Measurements from ENCODE around the gene PTHLH.

Gene PTHLH

GRCh38 chr12:27972721-27973120 lies at the start of gene PTHLH:
TSS of gene PTHLH (minus strand) at chr12:27972733. CDS start at chr12:27969494, 3,239 bp downstream.
- DNase-seq, result no peak

GRCh38 chr12:28021704-28022103 lies 49.2 kb upstream of the PTHLH start:
- no peak for DNase-seq

GRCh38 chr12:28017873-28018255 lies 45.3 kb upstream of the PTHLH start:
- DNase-seq, result no peak

GRCh38 chr12:28017126-28017872 lies 44.8 kb upstream of the PTHLH start:
- no peak for DNase-seq

GRCh38 chr12:28015165-28015564 lies 42.6 kb upstream of the PTHLH start:
- no peak for DNase-seq

- no peak for DNase-seq
Measured at GRCh38 chr12:28014196-28014595, 41.7 kb upstream of the PTHLH start.

- DNase-seq, result no peak
Measured at GRCh38 chr12:28012333-28012918, 39.9 kb upstream of the PTHLH start.

- DNase-seq, result no peak
Measured at GRCh38 chr12:28010036-28010435, 37.5 kb upstream of the PTHLH start.

- DNase-seq, result no peak
Measured at GRCh38 chr12:27999970-28000369, 27.4 kb upstream of the PTHLH start.

- DNase-seq, result no peak
Measured at GRCh38 chr12:27999521-27999920, 27.0 kb upstream of the PTHLH start.

GRCh38 chr12:27998658-27999057 lies 26.1 kb upstream of the PTHLH start:
- no peak for DNase-seq

- DNase-seq, result no peak
Measured at GRCh38 chr12:27998170-27998569, 25.6 kb upstream of the PTHLH start.

- DNase-seq, result no peak
Measured at GRCh38 chr12:27996761-27997160, 24.2 kb upstream of the PTHLH start.

GRCh38 chr12:27995406-27995805 lies 22.9 kb upstream of the PTHLH start:
- no peak for DNase-seq

GRCh38 chr12:27988594-27989233 lies 16.2 kb upstream of the PTHLH start:
- no peak for DNase-seq

- no peak for DNase-seq
Measured at GRCh38 chr12:27987331-27987730, 14.8 kb upstream of the PTHLH start.

- no peak for DNase-seq
Measured at GRCh38 chr12:27984275-27984674, 11.7 kb upstream of the PTHLH start.

- DNase-seq, result no peak
Measured at GRCh38 chr12:27982951-27983350, 10.4 kb upstream of the PTHLH start.

- no peak for DNase-seq
Measured at GRCh38 chr12:27982385-27982784, 9.9 kb upstream of the PTHLH start.

GRCh38 chr12:27981874-27982273 lies 9.3 kb upstream of the PTHLH start:
- no peak for DNase-seq

- no peak for DNase-seq
Measured at GRCh38 chr12:27979145-27979544, 6.6 kb upstream of the PTHLH start.

- DNase-seq, result no peak
Measured at GRCh38 chr12:27975222-27976136, 2.9 kb upstream of the PTHLH start.

- DNase-seq, result no peak
Measured at GRCh38 chr12:27974735-27975221, 2.2 kb upstream of the PTHLH start.

All from activated T-cell treated with anti-CD3 and anti-CD28 coated beads for 4 hours (primary cell).